Activated CD8-positive, alpha-beta T cell treated with anti-CD3 and anti-CD28 coated beads for 36 hours (primary cell): ENCODE measurements around the gene NFIA. TPM values are rescaled to one million over a fixed set of nuclear protein-coding genes. Genes with fewer than 3 reads are reported as not detected.

Experiments used
- ATAC-seq: fragments of 200-7000 bp; cut with Tn5 transposase; one replicate; pipeline ENCODE4 v1.10.0; 2021; ENCODE audit warnings: mild to moderate bottlenecking, moderate library complexity
- CTCF ChIA-PET: fragments of 350-600 bp; sonication (Branson Sonifier 250); formaldehyde crosslinking; loops from one replicate; lab custom pipeline; 2021; ENCODE audit warnings: antibody characterized with exemption; lab: Charles Lee
- POLR2A ChIA-PET: fragments of 350-600 bp; sonication (Branson Sonifier 250); formaldehyde crosslinking; loops from one replicate; lab custom pipeline; 2021; ENCODE audit warnings: antibody characterized with exemption; lab: Charles Lee
- DNase-seq: peaks from one replicate; pipeline ENCODE4 v3.0.0-alpha.2; 2020
- H3K27ac Mint-ChIP-seq: one replicate; pipeline ENCODE4 v1.8.0; 2021; ENCODE audit warnings: mild to moderate bottlenecking, mixed read lengths
- H3K27me3 Mint-ChIP-seq: one replicate; pipeline ENCODE4 v1.8.0; 2021; ENCODE audit warnings: mixed read lengths
- H3K36me3 Mint-ChIP-seq: one replicate; pipeline ENCODE4 v1.8.0; 2021; ENCODE audit warnings: low read depth, mixed read lengths
- H3K4me1 Mint-ChIP-seq: one replicate; pipeline ENCODE4 v1.8.0; 2021; ENCODE audit warnings: low read depth, mixed read lengths
- H3K4me3 Mint-ChIP-seq: one replicate; pipeline ENCODE4 v1.8.0; 2021; ENCODE audit warnings: mild to moderate bottlenecking, moderate library complexity, mixed read lengths
- H3K9me3 Mint-ChIP-seq: one replicate; pipeline ENCODE4 v1.8.0; 2021; ENCODE audit warnings: mixed read lengths
- intact Hi-C: fragments of 100-400 bp; cut with micrococcal nuclease; formaldehyde crosslinking; loops from one replicate; pipeline ENCODE4 v1.10.0; 2022
- total RNA-seq, 2 experiments: library from RNA; stranded (reverse); gene quantifications; one replicate each; pipeline ENCODE4 v1.2.3, GENCODE V29; 2021
- TF ChIP-seq, protein P1 (sequence below): fragments of 200-600 bp; IDR thresholded peaks from one replicate; pipeline ENCODE4 v1.8.0; 2022; ENCODE audit warnings: antibody characterized with exemption, mild to moderate bottlenecking

Gene NFIA
- total RNA-seq, 2 experiments from 2014 or later = 1.9 to 2.4 TPM

DNA sequence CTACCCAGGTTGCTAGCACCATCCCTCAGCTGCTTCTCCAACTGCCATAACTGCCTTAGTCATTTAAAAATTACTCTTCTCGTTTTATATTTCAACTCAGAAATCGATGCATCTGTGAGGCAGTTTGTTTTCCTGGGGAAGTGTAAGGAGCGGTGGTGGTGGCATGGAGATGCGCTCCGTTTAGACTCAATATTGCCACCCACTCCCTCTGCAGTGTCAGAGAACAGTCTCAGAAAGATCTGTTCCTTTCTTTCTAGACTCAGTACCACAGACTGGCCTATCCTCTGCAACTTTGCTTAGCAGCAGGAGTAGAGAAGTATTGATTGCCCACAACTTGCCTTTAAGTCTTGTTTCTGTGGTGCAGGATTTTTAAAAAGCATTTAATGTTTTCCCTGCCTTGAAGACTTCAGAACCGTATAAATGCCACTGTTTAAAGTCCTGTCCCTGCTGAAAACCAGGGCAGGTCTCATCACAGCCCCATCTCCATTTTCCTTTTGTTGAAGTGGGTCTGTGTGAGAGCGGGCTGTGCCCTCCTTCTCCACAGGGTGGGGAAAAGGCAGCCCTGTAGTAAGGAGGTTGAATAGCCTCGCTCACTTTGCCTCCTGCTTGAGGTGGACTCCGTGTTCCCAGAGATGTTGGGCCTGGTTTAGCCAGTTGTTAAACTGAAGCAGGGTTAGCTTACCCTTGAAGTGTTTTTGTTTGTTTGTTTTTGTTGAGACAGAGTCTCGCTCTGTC lies 105.2 kb downstream of the NFIA start:
- Mint-ChIP-seq H3K27me3 (no peaks in the 10 kb centered on the region), H3K4me1 (no peaks in the 10 kb centered on the region), H3K27ac (no peak overlapping the region), H3K36me3 (no peaks in the 10 kb centered on the region), H3K9me3 (no peaks in the 10 kb centered on the region), H3K4me3 (no peak overlapping the region)
- ATAC-seq (no peak), DNase-seq (no peak)
- CTCF ChIA-PET = no interaction called here
- intact Hi-C loops = no loop called here
- TF ChIP-seq, protein P1, sequence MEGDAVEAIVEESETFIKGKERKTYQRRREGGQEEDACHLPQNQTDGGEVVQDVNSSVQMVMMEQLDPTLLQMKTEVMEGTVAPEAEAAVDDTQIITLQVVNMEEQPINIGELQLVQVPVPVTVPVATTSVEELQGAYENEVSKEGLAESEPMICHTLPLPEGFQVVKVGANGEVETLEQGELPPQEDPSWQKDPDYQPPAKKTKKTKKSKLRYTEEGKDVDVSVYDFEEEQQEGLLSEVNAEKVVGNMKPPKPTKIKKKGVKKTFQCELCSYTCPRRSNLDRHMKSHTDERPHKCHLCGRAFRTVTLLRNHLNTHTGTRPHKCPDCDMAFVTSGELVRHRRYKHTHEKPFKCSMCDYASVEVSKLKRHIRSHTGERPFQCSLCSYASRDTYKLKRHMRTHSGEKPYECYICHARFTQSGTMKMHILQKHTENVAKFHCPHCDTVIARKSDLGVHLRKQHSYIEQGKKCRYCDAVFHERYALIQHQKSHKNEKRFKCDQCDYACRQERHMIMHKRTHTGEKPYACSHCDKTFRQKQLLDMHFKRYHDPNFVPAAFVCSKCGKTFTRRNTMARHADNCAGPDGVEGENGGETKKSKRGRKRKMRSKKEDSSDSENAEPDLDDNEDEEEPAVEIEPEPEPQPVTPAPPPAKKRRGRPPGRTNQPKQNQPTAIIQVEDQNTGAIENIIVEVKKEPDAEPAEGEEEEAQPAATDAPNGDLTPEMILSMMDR = no peak
- POLR2A ChIA-PET = no interaction called here

DNA sequence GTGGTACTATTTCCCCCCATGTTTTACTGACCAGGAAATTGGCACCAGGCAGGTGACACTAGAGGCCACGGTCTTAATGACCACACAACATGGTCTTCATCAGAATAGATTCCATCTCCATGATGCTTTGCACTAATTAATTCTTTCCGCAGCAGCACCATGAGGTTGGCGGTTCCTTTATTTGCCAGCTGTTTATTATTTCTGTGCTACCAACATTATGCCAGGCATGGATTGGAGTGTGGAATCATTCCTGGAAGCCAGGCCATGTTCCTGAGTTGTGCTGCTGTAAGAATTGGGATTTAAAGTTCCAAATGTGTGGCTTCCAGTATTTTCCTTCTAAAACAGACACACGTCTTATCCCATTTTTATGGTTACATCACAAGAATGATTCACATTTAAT lies 107.8 kb downstream of the NFIA start:
- Mint-ChIP-seq H3K36me3 (no peaks in the 10 kb centered on the region), H3K9me3 (no peaks in the 10 kb centered on the region), H3K27me3 (no peaks in the 10 kb centered on the region), H3K4me3 (no peak overlapping the region), H3K4me1 (no peaks in the 10 kb centered on the region), H3K27ac (no peak overlapping the region)
- TF ChIP-seq, protein P1 = no peak
- ATAC-seq (no peak), DNase-seq (no peak)
- ChIA-PET CTCF (no interaction called here), POLR2A (no interaction called here)
- intact Hi-C loops = no loop called here

DNA sequence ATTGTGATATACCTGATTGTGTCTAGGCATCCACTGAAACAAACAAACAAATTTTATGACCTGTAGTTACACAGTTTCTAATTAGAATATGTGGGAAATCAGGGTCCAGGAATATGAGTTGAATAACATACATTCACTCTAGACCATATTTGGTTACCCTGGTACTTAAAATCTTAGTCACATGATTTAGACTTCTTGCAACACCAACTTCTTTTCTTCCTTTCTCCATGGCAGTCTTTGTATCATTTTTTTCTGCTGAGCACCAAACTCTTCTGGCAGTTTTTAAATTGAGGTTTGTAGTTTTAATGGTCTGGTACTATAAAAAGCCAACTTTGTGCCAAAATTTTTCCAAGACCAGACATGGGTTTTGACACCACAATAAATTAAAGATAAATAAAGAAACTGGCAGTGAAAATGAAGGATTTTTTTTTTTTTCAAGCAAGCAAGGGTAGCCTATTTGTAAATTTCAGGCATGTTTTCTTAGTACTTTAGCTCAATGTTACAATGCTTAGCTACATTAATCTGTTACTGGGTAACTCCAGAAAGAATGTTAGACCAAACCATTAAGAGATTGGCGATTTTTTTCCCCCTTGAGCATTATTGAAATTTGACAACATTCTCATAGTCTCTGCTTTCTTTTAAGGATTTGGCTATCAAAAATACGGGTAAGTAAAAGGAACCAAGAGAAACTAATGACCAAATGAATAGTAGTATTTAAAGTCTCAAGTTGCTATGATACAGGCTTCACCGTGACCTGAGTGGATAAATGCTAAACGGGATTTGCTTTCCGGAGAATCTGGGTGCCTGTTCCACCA lies 108.5 kb downstream of the NFIA start:
- H3K4me3 Mint-ChIP-seq = no peak overlapping the region
- no peak overlapping the region for H3K27ac Mint-ChIP-seq
- H3K4me1 Mint-ChIP-seq = no peaks in the 10 kb centered on the region
- POLR2A ChIA-PET = no interaction called here
- CTCF ChIA-PET = no interaction called here
- no peaks in the 10 kb centered on the region for H3K9me3 Mint-ChIP-seq
- ATAC-seq = no peak
- no peaks in the 10 kb centered on the region for H3K36me3 Mint-ChIP-seq
- DNase-seq = no peak
- TF ChIP-seq, protein P1 = no peak
- intact Hi-C loops = no loop called here
- no peaks in the 10 kb centered on the region for H3K27me3 Mint-ChIP-seq

DNA sequence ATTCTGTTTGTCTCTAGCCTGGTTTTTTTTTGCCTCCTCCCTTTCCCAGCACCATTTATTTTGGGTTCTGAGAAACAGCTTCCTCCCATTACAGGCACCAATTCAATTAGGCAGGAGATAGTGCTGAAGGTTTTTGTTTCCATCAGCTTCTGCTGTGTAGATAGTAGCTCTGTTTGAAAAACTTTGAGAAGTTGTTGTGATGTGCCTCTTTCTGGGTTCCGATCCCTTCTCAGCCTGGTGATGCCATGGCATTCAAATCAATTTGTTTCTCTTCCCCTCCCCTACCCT lies 109.0 kb downstream of the NFIA start:
- intact Hi-C loops = no loop called here
- TF ChIP-seq, protein P1 = no peak
- ChIA-PET POLR2A (no interaction called here), CTCF (no interaction called here)
- DNase-seq (no peak), ATAC-seq (no peak)
- Mint-ChIP-seq H3K9me3 (no peaks in the 10 kb centered on the region), H3K4me3 (no peak overlapping the region), H3K27me3 (no peaks in the 10 kb centered on the region), H3K27ac (no peak overlapping the region), H3K4me1 (no peaks in the 10 kb centered on the region), H3K36me3 (no peaks in the 10 kb centered on the region)

DNA sequence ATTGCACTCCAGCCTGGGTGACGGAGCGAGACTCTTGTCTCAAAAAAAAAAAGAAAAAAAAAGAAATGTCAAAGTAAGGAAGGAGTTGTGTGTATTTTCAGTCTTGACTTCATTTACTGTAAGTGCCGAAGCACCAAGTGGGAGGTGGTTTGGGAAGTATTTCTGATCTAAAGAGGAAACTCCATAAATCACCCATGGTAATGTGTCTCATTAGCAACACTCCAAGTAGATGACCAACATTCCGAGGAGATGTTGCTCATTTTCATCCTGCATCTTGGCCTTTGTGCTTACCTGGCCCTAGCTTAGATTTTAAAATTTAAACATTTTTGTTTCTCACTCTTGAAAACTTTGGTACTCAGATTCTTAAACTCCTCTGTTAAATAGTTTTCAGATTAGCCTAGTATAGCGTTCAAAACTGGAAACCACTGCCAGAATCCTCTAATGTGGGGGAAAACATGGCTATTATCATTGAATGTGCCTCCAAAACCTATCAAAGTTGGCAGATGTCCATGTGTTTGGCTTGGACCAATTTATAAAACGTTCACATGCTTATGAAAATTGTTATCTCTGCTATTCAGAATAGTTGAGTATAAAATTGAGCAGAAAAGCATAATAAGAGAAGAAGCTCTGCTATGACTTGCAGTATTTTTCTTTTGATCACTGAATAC lies 110.4 kb downstream of the NFIA start:
- intact Hi-C loops = no loop called here
- no peaks in the 10 kb centered on the region for H3K9me3 Mint-ChIP-seq
- H3K27me3 Mint-ChIP-seq = no peaks in the 10 kb centered on the region
- TF ChIP-seq, protein P1 = no peak
- H3K36me3 Mint-ChIP-seq = no peaks in the 10 kb centered on the region
- ChIA-PET POLR2A (no interaction called here), CTCF (no interaction called here)
- no peaks in the 10 kb centered on the region for H3K4me1 Mint-ChIP-seq
- ATAC-seq (no peak), DNase-seq (no peak)
- no peak overlapping the region for H3K4me3 Mint-ChIP-seq
- H3K27ac Mint-ChIP-seq = no peak overlapping the region
